Posterior vena cava (tissue), 2 donors: ENCODE results near the gene TAF1. TPM values are rescaled to one million over a fixed set of nuclear protein-coding genes. Genes with fewer than 3 reads are reported as not detected.
"Not testable (repeated sequence)": the region's sequence is repeated elsewhere in the genome, so short reads cannot be mapped to it uniquely, and the experiment has no call there.

Source experiments
- DNase-seq: peaks from one replicate; pipeline ENCODE4 v3.0.0-alpha.2; 2020; ENCODE audit warnings: low spot score
- intact Hi-C, 2 donors: fragments of 100-400 bp; cut with DNase I; formaldehyde crosslinking; loops; one replicate each; pipeline versions ENCODE4 v1.14.1 to v1.14.2; 2022 to 2023
- total RNA-seq, 2 donors: library from RNA; stranded (reverse); fragmentation: NEBNext Ultra II Directional; extraction: Animal tissue kit (Norgen Biotek cat#: 25700); gene quantifications; one replicate each; pipeline ENCODE4 v1.2.1, GENCODE V29; 2021
- donor health status: DM: yes; HTN: yes; CAD: no.
- donor health status: DM: yes; HTN: yes; CAD: no.

TAF1 gene
- total RNA-seq, 2 donors from 2014 or later: 28.8 to 41.4 TPM

GRCh38 chrX:71420686-71421085, 54.5 kb downstream of the TAF1 start:
- intact Hi-C loops: no loop called here
- no peak for DNase-seq

- intact Hi-C loops: no loop called here
- no peak for DNase-seq
Observed at GRCh38 chrX:71432733-71433132, 66.6 kb downstream of the TAF1 start.

- DNase-seq: no peak
- intact Hi-C loops: no loop called here
Observed at GRCh38 chrX:71438750-71439149, 72.6 kb downstream of the TAF1 start.

GRCh38 chrX:71439420-71439819, 73.3 kb downstream of the TAF1 start:
- no peak for DNase-seq
- intact Hi-C loops: no loop called here

GRCh38 chrX:71439896-71440295, 73.7 kb downstream of the TAF1 start:
- no peak for DNase-seq
- intact Hi-C loops: no loop called here

GRCh38 chrX:71440401-71440800, 74.2 kb downstream of the TAF1 start:
- intact Hi-C loops: no loop called here
- DNase-seq: no peak

GRCh38 chrX:71441809-71442208, 75.7 kb downstream of the TAF1 start:
- DNase-seq, intact Hi-C loops: not testable (repeated sequence)

GRCh38 chrX:71450433-71451106, 84.4 kb downstream of the TAF1 start:
- DNase-seq: no peak
- intact Hi-C loops: no loop called here

- intact Hi-C loops, DNase-seq: not testable (repeated sequence)
Observed at GRCh38 chrX:71451518-71451917, 85.4 kb downstream of the TAF1 start.

GRCh38 chrX:71453056-71453455, 86.9 kb downstream of the TAF1 start:
- intact Hi-C loops: no loop called here
- no peak for DNase-seq

- intact Hi-C loops: no loop called here
- no peak for DNase-seq
Observed at GRCh38 chrX:71454222-71454621, 88.1 kb downstream of the TAF1 start.

- intact Hi-C loops: no loop called here
- no peak for DNase-seq
Observed at GRCh38 chrX:71458866-71459265, 92.7 kb downstream of the TAF1 start.

GRCh38 chrX:71464968-71465367, 98.8 kb downstream of the TAF1 start:
- no peak for DNase-seq
- intact Hi-C loops: no loop called here

- no peak for DNase-seq
- intact Hi-C loops: no loop called here
Observed at GRCh38 chrX:71466979-71467523, 100.9 kb downstream of the TAF1 start.

GRCh38 chrX:71475785-71476540, 109.8 kb downstream of the TAF1 start:
- intact Hi-C loops: no loop called here
- DNase-seq: no peak

- intact Hi-C loops: no loop called here
- no peak for DNase-seq
Observed at GRCh38 chrX:71482228-71482958, 116.2 kb downstream of the TAF1 start.

- intact Hi-C loops: no loop called here
- DNase-seq: no peak
Observed at GRCh38 chrX:71487814-71488213, 121.7 kb downstream of the TAF1 start.

GRCh38 chrX:71489540-71489939, 123.4 kb downstream of the TAF1 start:
- intact Hi-C loops: no loop called here
- no peak for DNase-seq

- peak; percentile 87 for DNase-seq
- intact Hi-C loops: no loop called here
Observed at GRCh38 chrX:71492231-71493065, 126.3 kb downstream of the TAF1 start.
